ENCODE measurements around the gene CLRN3.

CLRN3 gene

DNA sequence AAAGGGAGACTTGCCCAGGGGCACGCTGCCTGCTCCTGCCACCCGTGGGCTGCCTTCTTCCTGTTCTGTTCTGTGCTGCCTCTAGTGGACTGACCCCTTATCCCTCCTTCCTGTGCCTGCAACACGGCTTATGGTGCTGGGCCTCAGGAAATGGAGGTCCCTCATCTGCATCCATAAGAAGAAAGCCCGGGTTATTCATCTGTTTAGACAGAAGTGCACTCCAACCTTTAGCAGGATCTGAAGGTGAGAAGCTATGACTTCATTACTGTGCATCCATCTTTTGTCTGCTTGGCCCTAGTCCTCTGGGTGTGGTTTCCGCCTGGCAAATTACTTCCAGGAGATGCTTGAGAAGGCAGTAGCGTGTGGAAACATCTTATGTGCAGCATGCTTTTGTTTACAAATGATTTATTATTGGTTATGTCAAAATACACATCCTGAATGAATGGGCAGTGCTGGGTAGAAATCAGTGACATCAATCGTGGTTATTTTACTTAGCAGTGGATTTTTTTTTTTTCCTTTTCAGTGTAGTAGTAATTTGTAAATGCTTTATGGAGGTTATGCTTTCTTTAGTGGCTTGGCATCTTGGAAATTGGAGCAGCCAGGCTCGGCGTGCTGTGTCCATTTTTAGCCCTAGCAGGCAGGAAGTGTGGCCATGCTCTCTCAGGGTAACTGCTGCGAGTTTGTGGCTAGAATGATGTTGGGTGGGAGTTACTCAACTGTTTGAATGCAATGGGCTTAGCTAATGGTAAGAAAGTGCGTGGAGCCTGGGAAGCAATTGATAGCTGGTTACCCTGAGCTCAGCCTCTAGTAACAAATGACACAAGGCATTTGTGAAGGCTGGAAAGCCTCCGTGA lies 26.9 kb upstream of the CLRN3 start:
- DNase-seq: no peak

DNA sequence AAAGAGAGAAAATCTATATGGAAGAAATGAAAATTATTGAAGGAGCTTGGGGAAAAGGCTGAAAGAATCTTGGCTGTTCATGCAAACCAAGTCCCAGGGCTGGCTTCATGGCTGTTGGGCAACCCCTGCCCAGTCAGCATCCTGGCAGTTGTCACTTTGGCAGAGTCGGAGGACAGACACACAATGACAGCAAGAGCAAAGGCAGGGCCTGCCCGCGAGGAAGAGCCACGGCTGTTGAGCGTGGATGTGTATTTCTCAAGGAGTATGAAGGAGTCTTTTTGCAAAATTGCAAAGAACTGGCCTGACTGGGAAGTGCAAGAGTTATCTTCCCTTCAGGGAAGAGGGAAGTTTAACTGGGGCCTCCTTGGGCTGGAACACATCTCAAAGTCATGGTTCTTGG lies 25.8 kb upstream of the CLRN3 start:
- no peak for DNase-seq

- DNase-seq: no peak
Observed at GRCh38 chr10:127916826-127917225, 24.1 kb upstream of the CLRN3 start.

DNA sequence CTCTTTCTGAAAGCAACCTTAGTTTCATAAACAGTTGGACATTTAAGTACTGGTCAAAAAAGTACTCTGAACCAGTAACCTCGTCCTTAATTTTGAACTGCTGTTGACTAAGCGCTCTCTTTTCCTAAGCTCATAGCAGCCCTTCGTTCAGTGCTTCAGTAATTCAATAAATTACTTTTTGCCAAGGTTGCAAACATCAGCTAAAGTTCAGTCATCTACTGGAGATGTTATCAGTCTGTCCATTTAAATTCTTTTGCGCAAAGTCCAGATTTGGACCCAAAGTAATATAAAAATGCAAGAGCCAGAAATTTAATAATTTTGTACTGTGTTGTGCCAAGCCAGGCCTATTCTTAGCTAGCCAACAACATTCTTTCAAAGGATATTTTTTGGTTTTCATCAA lies 22.6 kb upstream of the CLRN3 start:
- no peak for DNase-seq

DNA sequence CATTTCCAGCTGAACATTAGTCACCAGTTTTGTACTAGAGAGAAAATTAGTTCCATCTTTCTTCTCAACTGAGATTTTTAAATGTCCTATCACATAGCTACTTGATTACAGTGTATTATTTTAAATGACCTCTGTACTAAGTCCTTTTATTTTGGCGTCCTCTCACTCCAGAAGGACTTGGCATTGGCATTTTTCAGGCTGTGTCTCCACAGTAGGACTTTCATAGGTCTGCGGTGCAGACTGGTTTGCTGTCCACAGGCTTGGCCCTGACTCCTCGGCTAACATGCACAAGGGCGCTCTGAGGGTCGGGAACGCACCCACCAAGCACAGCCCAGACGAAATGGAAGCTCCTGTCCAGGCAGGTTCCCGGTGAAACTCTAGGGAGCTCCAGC lies 20.6 kb upstream of the CLRN3 start:
- no peak for DNase-seq

- no peak for DNase-seq
Observed at GRCh38 chr10:127912607-127913367, 20.0 kb upstream of the CLRN3 start.

GRCh38 chr10:127911867-127912257 lies 19.1 kb upstream of the CLRN3 start:
- DNase-seq: no peak

- DNase-seq: no peak
Observed at GRCh38 chr10:127911218-127911866, 18.6 kb upstream of the CLRN3 start.

GRCh38 chr10:127910464-127910770 lies 17.7 kb upstream of the CLRN3 start:
- no peak for DNase-seq

- no peak for DNase-seq
Observed at GRCh38 chr10:127909716-127910463, 17.1 kb upstream of the CLRN3 start.

- no peak for DNase-seq
Observed at GRCh38 chr10:127908959-127909267, 16.2 kb upstream of the CLRN3 start.

DNA sequence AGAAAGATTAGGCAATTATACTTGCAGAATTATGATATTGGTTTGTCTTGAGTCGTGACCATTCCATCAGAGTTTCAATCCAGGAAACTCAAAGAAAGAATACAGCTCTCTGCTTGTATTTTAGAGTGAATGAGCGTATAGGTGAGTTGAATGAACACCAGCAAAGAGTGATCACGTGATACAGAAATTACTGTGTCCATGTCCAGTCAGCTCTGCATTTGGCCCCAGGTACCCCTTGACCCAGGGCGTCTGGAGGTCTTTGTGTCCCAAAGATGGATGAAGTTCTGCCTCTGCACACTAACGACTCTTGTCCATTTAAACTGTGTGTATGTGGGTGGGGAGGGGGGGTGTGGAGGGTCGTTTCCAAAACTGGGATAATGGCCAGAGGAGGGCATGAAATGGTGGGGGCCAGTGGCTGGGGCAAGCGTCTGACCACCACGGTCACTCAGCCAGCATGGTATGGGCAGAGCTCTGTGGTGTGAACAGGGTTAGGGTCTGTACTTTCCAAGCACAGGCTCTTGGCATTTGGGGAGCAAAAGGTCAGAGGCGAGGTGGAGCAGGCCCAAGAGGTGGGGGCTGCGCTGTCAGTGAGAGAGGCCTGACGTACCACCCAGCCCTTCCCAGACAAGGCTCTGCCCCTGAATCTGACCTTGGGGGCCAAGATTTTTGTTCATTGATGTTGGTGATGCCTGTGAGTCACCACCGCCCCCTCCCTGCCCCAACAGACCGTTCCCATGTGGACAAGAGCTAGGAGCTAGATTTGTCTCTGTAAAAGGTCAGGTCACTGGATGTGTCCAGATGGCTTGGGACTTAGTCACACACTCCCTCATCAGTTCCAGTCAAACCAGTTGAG lies 15.6 kb upstream of the CLRN3 start:
- no peak for DNase-seq

GRCh38 chr10:127907411-127908105 lies 14.8 kb upstream of the CLRN3 start:
- no peak for DNase-seq

- DNase-seq: no peak
Observed at GRCh38 chr10:127906548-127907377, 14.0 kb upstream of the CLRN3 start, which contains the start of gene PTPRE. PTPRE (plus strand) TSS chr10:127907103; CDS start chr10:128040882, 133,779 bp downstream.

- no peak for DNase-seq
Observed at GRCh38 chr10:127905848-127906261, 13.1 kb upstream of the CLRN3 start.

- DNase-seq: no peak
Observed at GRCh38 chr10:127905001-127905847, 12.5 kb upstream of the CLRN3 start.

- no peak for DNase-seq
Observed at GRCh38 chr10:127904311-127905000, 11.7 kb upstream of the CLRN3 start.

- DNase-seq: no peak
Observed at GRCh38 chr10:127903789-127904188, 11.0 kb upstream of the CLRN3 start.

DNA sequence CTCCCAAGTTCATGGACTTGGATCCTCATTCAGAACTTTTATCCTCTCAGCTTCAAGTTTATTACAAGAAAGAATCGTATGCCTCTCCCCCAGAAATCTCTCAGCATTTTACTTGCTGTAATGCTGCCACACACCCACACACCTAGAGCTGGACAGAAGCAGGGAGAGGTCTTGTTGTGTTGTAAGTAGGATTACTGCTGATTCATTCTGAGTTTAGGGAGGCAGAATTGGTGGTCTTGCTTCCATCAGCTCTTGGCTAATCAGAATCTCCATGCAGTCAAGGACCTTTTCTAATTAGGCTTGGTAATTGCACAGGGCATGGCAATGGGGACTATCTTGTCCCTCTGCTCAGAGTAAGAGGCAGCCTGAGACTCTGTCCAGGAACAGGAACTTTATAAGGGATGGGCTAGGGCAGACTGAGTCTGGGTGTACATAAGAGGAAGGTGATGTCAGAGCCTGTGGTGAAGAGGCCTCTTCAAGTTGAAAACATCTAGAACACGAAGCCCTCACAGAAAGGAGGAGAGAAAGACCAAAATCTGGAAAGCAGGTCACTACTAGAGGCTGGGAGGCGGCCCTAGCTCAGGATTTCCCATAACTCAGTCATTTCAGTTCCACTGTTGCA lies 7.1 kb upstream of the CLRN3 start:
- no peak for DNase-seq
